NCI-H2029 (cell line): ENCODE measurements around the gene ELANE.
"Not testable (repeated sequence)": the region's sequence is repeated elsewhere in the genome, so short reads cannot be mapped to it uniquely, and the experiment has no call there.

Experiments used
- DNase-seq: peaks from one replicate; lab custom pipeline; 2025; lab: John Stamatoyannopoulos, UW

ELANE gene

GRCh38 chr19:842802-843179 is 9.3 kb upstream of the ELANE start:
- DNase-seq = not testable (repeated sequence)

- DNase-seq = no peak
Observed at GRCh38 chr19:843180-843835, 8.8 kb upstream of the ELANE start.

GRCh38 chr19:843836-844545 is 8.1 kb upstream of the ELANE start:
- DNase-seq = no peak

GRCh38 chr19:844546-844971 is 7.5 kb upstream of the ELANE start:
- DNase-seq = no peak

GRCh38 chr19:845707-846521 is 6.2 kb upstream of the ELANE start:
- DNase-seq = no peak

- no peak for DNase-seq
Observed at GRCh38 chr19:848386-848921, 3.6 kb upstream of the ELANE start.

GRCh38 chr19:849195-849594 is 2.9 kb upstream of the ELANE start:
- DNase-seq = not testable (repeated sequence)

- peak; percentile 54 for DNase-seq
Observed at GRCh38 chr19:850221-850978, 1.7 kb upstream of the ELANE start.

- no peak for DNase-seq
Observed at GRCh38 chr19:850979-851335, 1.1 kb upstream of the ELANE start.

- no peak for DNase-seq
Observed at GRCh38 chr19:853014-853585, 997 bp downstream of the ELANE start.

- DNase-seq = not testable (repeated sequence)
Observed at GRCh38 chr19:853614-854220, 1.6 kb downstream of the ELANE start.

GRCh38 chr19:854549-854948 is 2.4 kb downstream of the ELANE start:
- DNase-seq = no peak

- no peak for DNase-seq
Observed at GRCh38 chr19:855142-855541, 3.0 kb downstream of the ELANE start.

GRCh38 chr19:855566-856120 is 3.5 kb downstream of the ELANE start:
- DNase-seq = no peak

- DNase-seq = no peak
Observed at GRCh38 chr19:858284-858683, 6.2 kb downstream of the ELANE start.

GRCh38 chr19:858868-859843 is 7.1 kb downstream of the ELANE start, which contains the start of gene CFD:
Gene CFD (plus strand): TSS chr19:859664. CDS start chr19:859690, 26 bp downstream.
- no peak for DNase-seq

- DNase-seq = no peak
Observed at GRCh38 chr19:861141-861755, 9.1 kb downstream of the ELANE start.

- DNase-seq = peak; percentile 90
Observed at GRCh38 chr19:861756-862580, 9.9 kb downstream of the ELANE start.
